Activated naive CD4-positive, alpha-beta T cell treated with anti-CD3 and anti-CD28 coated beads, Interleukin-2, amount 10 ng/mL, durations not matched to agents 5 hours and 36 hours (primary cell): ENCODE results near the gene GSTO2. TPM values are rescaled to one million over a fixed set of nuclear protein-coding genes. Genes with fewer than 3 reads are reported as not detected.

ENCODE experiments used
- microRNA-seq: library from miRNA; unstranded; fragments of <30 nt; microRNA quantifications from one replicate; pipeline ENCODE4 v1.2.0, GENCODE V29; 2022; ENCODE audit warnings: borderline microRNAs expressed, borderline replicate concordance
- total RNA-seq, 2 experiments: library from RNA; stranded (reverse); gene quantifications; one replicate each; pipeline ENCODE4 v1.2.3, GENCODE V29; 2021

The GSTO2 gene
- total RNA-seq: under 1 TPM; 0.72 to 0.86 TPM

DNA sequence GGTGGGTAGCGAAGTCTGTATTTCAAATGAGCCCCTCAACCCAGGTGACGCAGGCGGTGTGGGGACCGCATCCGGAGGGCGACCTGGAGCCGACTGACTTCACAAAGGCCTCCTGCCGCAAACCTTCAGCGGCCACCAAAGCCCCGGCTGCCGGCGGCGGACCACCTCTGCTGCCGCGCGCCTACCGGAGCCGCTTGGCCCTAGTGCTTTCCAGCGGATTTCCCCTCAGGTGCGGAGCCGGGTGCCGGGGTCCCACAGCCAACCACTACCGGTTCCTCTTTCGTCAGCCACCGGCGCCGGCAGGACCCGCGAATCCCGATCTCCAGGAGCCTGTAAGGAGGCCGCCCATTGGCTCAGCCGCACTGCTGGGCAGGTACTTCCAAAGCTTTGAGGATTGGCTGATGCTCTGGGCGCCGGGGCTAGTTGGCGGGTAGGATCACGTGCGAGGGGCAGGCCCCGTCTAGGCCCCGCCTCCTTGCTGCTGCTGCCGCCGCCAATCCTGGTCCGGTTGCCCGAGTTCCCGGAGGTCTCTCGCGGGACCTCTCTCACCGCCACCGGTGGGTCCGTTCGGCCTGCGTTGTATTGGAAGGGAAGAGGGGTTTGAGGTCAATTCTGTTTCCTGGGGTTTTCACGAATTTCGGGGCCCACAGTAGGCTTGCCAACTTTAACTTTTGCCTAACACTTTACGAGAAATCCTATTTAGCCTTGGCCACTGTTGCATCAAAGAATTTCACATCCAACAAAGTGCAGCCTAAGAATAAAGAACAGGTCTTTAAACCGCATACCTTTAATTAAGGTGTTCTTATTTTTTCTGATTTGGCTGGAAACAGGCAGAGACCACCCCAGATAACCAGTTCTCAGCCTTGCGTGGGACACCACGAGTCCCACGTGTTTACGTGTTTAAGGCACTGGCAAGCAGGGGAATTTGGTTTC, at the start of gene GSTO2:
Gene GSTO2 (plus strand): TSS at position 472 of the 933 bp plus-strand sequence. CDS start 5,732 bp downstream, outside the sequence.

DNA sequence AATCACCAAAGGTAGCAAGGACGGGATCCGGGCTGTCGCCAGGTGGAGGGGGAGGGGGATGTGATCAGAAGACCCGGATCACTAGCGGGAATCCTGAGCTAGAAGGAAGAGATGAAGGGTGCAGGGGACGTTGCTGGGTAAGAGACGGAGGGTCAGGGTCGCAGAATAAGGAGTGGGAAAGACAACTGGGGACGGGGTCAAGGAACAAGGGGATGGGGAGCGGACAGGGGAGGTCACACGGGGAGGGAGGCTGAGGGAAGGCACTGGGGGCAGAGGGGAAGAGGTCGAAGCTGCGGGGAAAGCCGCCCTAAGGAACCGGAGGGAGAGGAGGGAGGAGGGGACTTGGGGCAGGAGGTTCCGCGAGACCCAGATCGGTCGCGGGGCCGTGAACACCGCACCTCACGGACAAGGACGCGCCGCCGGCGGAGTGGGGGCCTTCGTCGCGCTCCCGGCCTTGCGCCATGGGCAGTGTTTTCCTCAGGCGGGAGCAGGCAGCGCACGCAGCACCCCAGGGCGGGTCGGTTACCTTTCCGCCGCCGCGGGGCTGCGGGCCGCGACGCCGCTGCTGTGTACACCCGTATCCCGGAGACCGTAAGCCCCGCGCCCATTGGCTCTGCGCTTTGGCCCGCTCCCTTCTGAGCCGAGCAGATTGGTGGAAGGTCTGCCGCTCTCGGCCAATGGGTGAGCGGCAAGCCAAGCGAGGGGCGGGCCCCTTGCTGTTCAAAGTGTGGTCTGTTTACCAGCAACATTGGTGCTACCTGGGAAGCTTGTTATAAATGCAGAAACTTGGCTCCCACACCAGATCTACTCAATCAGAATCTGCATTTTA, 37.0 kb upstream of the GSTO2 start, which contains the start of gene CFAP43:
Gene CFAP43 (minus strand): TSS at position 581 of the 829 bp plus-strand sequence. CDS start 118 bp downstream, at position 463.

DNA sequence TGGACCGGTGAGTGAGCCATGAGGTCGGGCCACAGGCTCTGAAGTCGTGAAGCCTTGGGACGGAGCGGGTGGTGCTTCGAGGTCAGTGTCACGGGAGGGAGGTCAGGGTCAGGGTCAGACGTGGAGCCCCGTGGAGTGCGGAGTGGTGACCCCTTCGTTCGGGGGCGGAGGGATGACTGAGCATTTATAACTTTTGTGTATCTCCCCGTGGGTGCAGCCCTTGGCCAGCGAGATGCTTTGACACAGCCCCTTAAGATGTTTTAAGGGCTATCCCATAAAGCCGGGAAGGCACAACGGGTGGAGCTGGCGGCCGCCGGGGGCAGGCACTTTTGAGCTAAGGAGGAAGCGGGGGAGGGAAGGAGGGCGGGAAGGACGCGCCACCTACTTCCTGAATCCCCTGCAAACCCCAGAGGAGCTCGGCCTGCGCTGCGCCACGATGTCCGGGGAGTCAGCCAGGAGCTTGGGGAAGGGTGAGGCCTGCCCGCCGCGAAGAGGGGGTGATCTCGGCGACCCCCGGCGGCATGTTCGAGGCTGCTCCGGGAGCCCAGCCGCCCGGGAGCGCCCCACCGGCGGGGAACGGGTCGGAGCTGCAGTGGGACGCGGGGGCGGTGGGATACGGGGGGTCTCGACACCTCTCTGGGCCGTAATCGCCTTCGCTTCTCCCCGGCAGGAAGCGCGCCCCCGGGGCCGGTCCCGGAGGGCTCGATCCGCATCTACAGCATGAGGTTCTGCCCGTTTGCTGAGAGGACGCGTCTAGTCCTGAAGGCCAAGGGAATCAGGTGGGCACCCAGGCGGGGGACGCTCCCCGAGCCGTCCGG, 14.3 kb upstream of the GSTO2 start, which contains the start of gene GSTO1:
Gene GSTO1 (plus strand): TSS at position 400 of the 818 bp plus-strand sequence. CDS start 37 bp downstream, at position 437.

DNA sequence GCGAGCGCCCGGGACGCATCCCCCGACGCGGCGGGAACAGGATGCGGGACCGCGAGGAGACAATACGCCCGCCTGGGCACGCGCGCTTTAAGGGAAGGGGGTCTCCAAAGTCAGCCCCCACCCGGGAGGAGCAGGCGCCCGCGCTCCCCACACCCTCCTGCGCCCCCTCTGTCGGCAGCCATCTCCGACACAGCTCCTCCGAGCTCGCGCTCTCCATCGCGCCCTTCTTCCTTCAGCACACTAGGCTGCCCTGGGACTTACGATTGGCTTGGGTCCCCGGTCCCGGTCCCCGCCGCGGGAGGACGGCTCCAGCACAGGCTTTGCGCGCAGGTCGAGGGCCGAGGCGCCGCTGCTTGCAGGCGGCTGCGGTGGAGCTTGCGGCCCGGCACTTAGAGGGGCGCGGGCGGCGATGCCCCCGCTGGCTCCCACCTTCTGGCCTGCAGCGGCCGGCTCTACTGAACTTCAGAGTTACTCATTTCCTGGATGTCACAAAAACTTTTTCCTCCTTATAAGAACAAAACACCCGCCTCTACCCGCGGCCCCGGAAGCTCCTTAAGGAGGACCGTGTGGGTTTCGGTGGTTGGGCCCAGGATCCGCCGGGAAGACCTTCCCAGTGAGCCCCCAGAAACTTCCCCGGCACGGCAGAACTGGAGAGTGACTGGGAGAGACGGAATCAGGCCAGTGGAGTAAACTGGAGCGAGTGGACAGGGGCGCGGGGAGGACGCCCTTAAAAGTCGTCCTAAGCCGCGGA, 69.2 kb downstream of the GSTO2 start, which contains the start of gene ITPRIP:
Gene ITPRIP (minus strand): TSS at position 481 of the 751 bp plus-strand sequence. CDS start 22,414 bp downstream, outside the sequence.

DNA sequence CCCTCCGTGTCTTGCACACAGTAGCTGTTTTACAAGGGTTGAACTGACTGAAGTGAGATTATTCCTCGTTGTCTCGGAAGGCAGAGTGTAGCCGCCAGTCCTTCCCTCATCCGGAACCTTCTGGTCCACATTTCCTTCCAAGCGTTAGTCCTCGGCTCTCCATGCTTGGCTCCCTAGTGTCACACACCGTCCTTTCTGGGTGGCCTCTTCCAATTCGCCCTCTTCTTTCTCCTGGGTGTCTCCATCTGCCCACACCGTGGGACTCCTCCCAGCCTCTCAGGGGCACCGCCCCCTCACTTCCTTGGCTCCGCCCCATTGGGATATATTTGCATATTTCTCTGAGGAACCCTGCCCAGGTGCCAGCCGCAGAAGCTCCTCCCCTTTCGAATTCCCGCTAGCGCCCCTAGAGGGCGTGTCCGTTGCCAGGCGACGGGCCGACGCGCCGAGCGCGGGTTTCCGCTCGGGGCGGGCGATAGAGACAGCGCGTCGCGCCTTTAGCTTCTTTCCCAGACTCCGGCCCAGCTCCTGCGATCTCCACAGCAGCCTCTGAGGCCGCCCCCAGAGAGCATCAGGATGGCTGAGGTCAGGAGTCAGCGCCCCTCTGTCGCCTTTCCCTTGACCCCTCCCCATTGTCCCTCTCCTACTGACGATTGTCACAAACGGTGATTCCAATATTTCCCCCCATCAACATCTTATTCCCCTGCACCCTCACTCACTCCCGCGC, 84.5 kb downstream of the GSTO2 start, which contains the start of gene CFAP58:
Gene CFAP58 (plus strand): TSS at position 509 of the 724 bp plus-strand sequence. CDS start 65 bp downstream, at position 574.

Small RNA genes within 50 kb of the gene (microRNA-seq; reads per million reads assigned to microRNA genes)
- not detected for gene MIR4482

Other genes starting within 250 kb of the GSTO2 start
- not detected for gene COL17A1, start 183.3 kb upstream of the GSTO2 start, total RNA-seq
- 10 to 100 TPM; 11.4 to 12.9 TPM for gene SFR1, start 147.0 kb upstream of the GSTO2 start, total RNA-seq
- gene CFAP43, start 36.8 kb upstream of the GSTO2 start, total RNA-seq: not detected
- gene GSTO1, start 14.3 kb upstream of the GSTO2 start, total RNA-seq: 100 to 1,000 TPM in 1 of 2 experiments, 10 to 100 TPM in 1; 97.4 to 102 TPM
- 10 to 100 TPM; 23.5 to 24.1 TPM for gene ITPRIP, start 69.3 kb downstream of the GSTO2 start, total RNA-seq
- gene CFAP58, start 84.6 kb downstream of the GSTO2 start, total RNA-seq: under 1 TPM; 0.13 to 0.26 TPM